WTC11 (cell line): ENCODE data around the gene COL4A3. TPM values are rescaled to one million over a fixed set of nuclear protein-coding genes. Genes with fewer than 3 reads are reported as not detected.
A peak's percentile ranks its signal among the peaks of the same experiment; 100 is the strongest.

Experiments used
- ATAC-seq: fragments of 200-7000 bp; cut with Tn5 transposase; 2 replicates; pipeline ENCODE4 v1.10.0; 2021; ENCODE audit warnings: mild to moderate bottlenecking, moderate library complexity
- CTCF ChIA-PET: fragments of 300-600 bp; sonication (Branson Sonifier 250); formaldehyde crosslinking; loops from one replicate; lab custom pipeline; 2021; ENCODE audit warnings: antibody characterized with exemption; lab: Charles Lee
- POLR2A ChIA-PET: fragments of 350-600 bp; sonication (Branson Sonifier 250); formaldehyde crosslinking; loops from one replicate; lab custom pipeline; 2021; ENCODE audit warnings: antibody characterized with exemption; lab: Charles Lee
- DNase-seq: peaks from one replicate; pipeline ENCODE4 v3.0.0; 2021; ENCODE audit warnings: low spot score
- H3K27ac Mint-ChIP-seq: 2 replicates; pipeline ENCODE4 v1.8.0; 2021; ENCODE audit warnings: mixed read lengths
- H3K27me3 Mint-ChIP-seq: 2 replicates; pipeline ENCODE4 v1.8.0; 2021; ENCODE audit warnings: low read depth, mild to moderate bottlenecking, moderate library complexity, mixed read lengths
- H3K36me3 Mint-ChIP-seq: 2 replicates; pipeline ENCODE4 v1.8.0; 2021; ENCODE audit warnings: mixed read lengths
- H3K4me1 Mint-ChIP-seq: 2 replicates; pipeline ENCODE4 v1.8.0; 2022; ENCODE audit warnings: mixed read lengths
- H3K4me3 Mint-ChIP-seq: 2 replicates; pipeline ENCODE4 v1.8.0; 2021; ENCODE audit warnings: mild to moderate bottlenecking, moderate library complexity, mixed read lengths
- H3K9me3 Mint-ChIP-seq: 2 replicates; pipeline ENCODE4 v1.8.0; 2021; ENCODE audit warnings: mixed read lengths
- AR ChIP-seq: fragments of 250-450 bp; sonication (Bioruptor Pico); IDR thresholded peaks from 2 replicates; pipeline ENCODE4 v1.9.0; 2021; ENCODE audit warnings: mild to moderate bottlenecking
- ARID4B ChIP-seq: sonication (generic); formaldehyde crosslinking; IDR thresholded peaks from 2 replicates; pipeline ENCODE4 v1.8.0; 2023; ENCODE audit warnings: missing genetic modification reagents, mild to moderate bottlenecking, borderline replicate concordance
- CTCF ChIP-seq: fragments of 200-600 bp; IDR thresholded peaks from 2 replicates; pipeline ENCODE4 v1.8.0; 2022; ENCODE audit warnings: antibody characterized with exemption
- E2F1 ChIP-seq: sonication (generic); formaldehyde crosslinking; IDR thresholded peaks from 2 replicates; pipeline ENCODE4 v1.8.0; 2022; ENCODE audit warnings: mild to moderate bottlenecking, missing genetic modification reagents
- EMX1 ChIP-seq: fragments of 250-450 bp; sonication (Bioruptor Pico); IDR thresholded peaks from 2 replicates; pipeline ENCODE4 v1.8.0; 2021; ENCODE audit warnings: mild to moderate bottlenecking
- FOXJ3 ChIP-seq: sonication (generic); formaldehyde crosslinking; IDR thresholded peaks from 2 replicates; pipeline ENCODE4 v1.9.0; 2021; ENCODE audit warnings: missing genetic modification reagents, mild to moderate bottlenecking, borderline replicate concordance
- HMGXB4 ChIP-seq: sonication (generic); formaldehyde crosslinking; IDR thresholded peaks from 2 replicates; pipeline ENCODE4 v1.8.1; 2023; ENCODE audit warnings: mild to moderate bottlenecking, moderate library complexity, missing genetic modification reagents
- IRF1 ChIP-seq: sonication (generic); formaldehyde crosslinking; IDR thresholded peaks from 2 replicates; pipeline ENCODE4 v1.8.0; 2023; ENCODE audit warnings: missing genetic modification reagents
- IRF2 ChIP-seq: sonication (generic); formaldehyde crosslinking; IDR thresholded peaks from 2 replicates; pipeline ENCODE4 v1.8.0; 2022; ENCODE audit warnings: low read depth, missing genetic modification reagents, borderline replicate concordance
- JUN ChIP-seq: sonication (generic); formaldehyde crosslinking; IDR thresholded peaks from 2 replicates; pipeline ENCODE4 v1.8.0; 2023; ENCODE audit warnings: mild to moderate bottlenecking, missing genetic modification reagents
- MLX ChIP-seq: sonication (generic); formaldehyde crosslinking; IDR thresholded peaks from 2 replicates; pipeline ENCODE4 v1.8.1; 2023; ENCODE audit warnings: mild to moderate bottlenecking, missing genetic modification reagents, moderate library complexity
- NFATC4 ChIP-seq: fragments of 250-450 bp; sonication (Bioruptor Pico); IDR thresholded peaks from 2 replicates; pipeline ENCODE4 v1.9.0; 2021; ENCODE audit warnings: mild to moderate bottlenecking
- NFE2L1 ChIP-seq: sonication (generic); formaldehyde crosslinking; IDR thresholded peaks from 2 replicates; pipeline ENCODE4 v1.8.1; 2023; ENCODE audit warnings: missing genetic modification reagents
- PRDM15 ChIP-seq: sonication (generic); formaldehyde crosslinking; IDR thresholded peaks from 2 replicates; pipeline ENCODE4 v1.8.0; 2022; ENCODE audit warnings: missing genetic modification reagents
- ZMAT4 ChIP-seq: fragments of 250-450 bp; sonication (Bioruptor Pico); IDR thresholded peaks from 2 replicates; pipeline ENCODE4 v1.9.0; 2021; ENCODE audit warnings: mild to moderate bottlenecking
- total RNA-seq: library from RNA; stranded (reverse); gene quantifications from 3 replicates; pipeline ENCODE4 v1.2.3, GENCODE V29; 2021

The COL4A3 gene
- total RNA-seq, 1 experiment from 2014 or later: 0.90 TPM

- TF ChIP-seq ZMAT4 (CRISPR knock-in tag): no peak
- no peak for TF ChIP-seq PRDM15 (CRISPR knock-in tag)
- TF ChIP-seq IRF1 (CRISPR knock-in tag): no peak
Measured at GRCh38 chr2:227124811-227125210, 39.6 kb upstream of the COL4A3 start (continued).

GRCh38 chr2:227125506-227125905 lies 38.9 kb upstream of the COL4A3 start:
- ChIA-PET CTCF (interaction anchor here (0.6 to 2.1 kb wide), 17 partner anchors 10 to 636 kb away, joined by 3 to 19 read pairs (median 3); partner anchors contain the start of gene MFF), POLR2A (no interaction called here)
- Mint-ChIP-seq H3K4me1 (peaks cover 9% of the 10 kb centered on the region), H3K4me3 (no peak overlapping the region), H3K27ac (no peak overlapping the region), H3K27me3 (no peaks in the 10 kb centered on the region), H3K36me3 (no peaks in the 10 kb centered on the region), H3K9me3 (no peaks in the 10 kb centered on the region)
- ATAC-seq (peak; percentile 82), DNase-seq (peak; percentile 65)
- TF ChIP-seq CTCF (peak; percentile 33; the same call in 1 of the 2 replicates), E2F1 (no peak), JUN (CRISPR knock-in tag) (no peak), AR (no peak), NFATC4 (CRISPR knock-in tag) (no peak), EMX1 (CRISPR knock-in tag) (no peak), IRF2 (CRISPR knock-in tag) (no peak)

GRCh38 chr2:227127201-227127600 lies 37.2 kb upstream of the COL4A3 start:
- no peak for DNase-seq
- CTCF ChIA-PET: no interaction called here
- no peak overlapping the region for H3K27ac Mint-ChIP-seq
- TF ChIP-seq NFE2L1 (CRISPR knock-in tag) (no peak), HMGXB4 (CRISPR knock-in tag) (no peak), ARID4B (CRISPR knock-in tag) (no peak), MLX (CRISPR knock-in tag) (no peak), FOXJ3 (CRISPR knock-in tag) (no peak)

More at GRCh38 chr2:227127201-227127600, 37.2 kb upstream of the COL4A3 start:
- POLR2A ChIA-PET: no interaction called here
- Mint-ChIP-seq H3K27me3 (no peaks in the 10 kb centered on the region), H3K36me3 (no peaks in the 10 kb centered on the region), H3K9me3 (no peaks in the 10 kb centered on the region), H3K4me1 (peaks cover 9% of the 10 kb centered on the region), H3K4me3 (no peak overlapping the region)
- no peak for ATAC-seq
